Colonic mucosa (tissue), 4 donors: Measurements from ENCODE around the gene TPRX1. TPM values are rescaled to one million over a fixed set of nuclear protein-coding genes. Genes with fewer than 3 reads are reported as not detected.
"Not testable (repeated sequence)": the region's sequence is repeated elsewhere in the genome, so short reads cannot be mapped to it uniquely, and the experiment has no call there.

Source experiments
- DNase-seq: peaks from one replicate; pipeline ENCODE4 v3.0.0-alpha.2; 2020
- H3K27ac ChIP-seq: fragments of 200-600 bp; one replicate; pipeline ENCODE4 v1.8.0; 2021
- H3K27me3 ChIP-seq: fragments of 200-600 bp; one replicate; pipeline ENCODE4 v1.8.0; 2021
- H3K36me3 ChIP-seq: fragments of 200-600 bp; one replicate; pipeline ENCODE4 v1.8.0; 2021
- H3K4me1 ChIP-seq: fragments of 200-600 bp; one replicate; pipeline ENCODE4 v1.8.0; 2021; ENCODE audit warnings: mild to moderate bottlenecking
- H3K4me3 ChIP-seq: fragments of 200-600 bp; one replicate; pipeline ENCODE4 v1.8.0; 2021
- H3K9ac ChIP-seq, 2 donors: one replicate each; pipeline ENCODE4 v1.7.0; 2013; ENCODE audit warnings: control low read depth in 2 of 2, low read depth in 2 of 2, low read length in 2 of 2
- H3K9me3 ChIP-seq: fragments of 200-600 bp; one replicate; pipeline ENCODE4 v1.8.0; 2021
- CTCF ChIP-seq: fragments of 200-600 bp; IDR thresholded peaks from one replicate; pipeline ENCODE4 v1.8.0; 2022; ENCODE audit warnings: antibody characterized with exemption, mild to moderate bottlenecking
- intact Hi-C: fragments of 100-400 bp; cut with DNase I; formaldehyde crosslinking; loops from one replicate; pipeline ENCODE4 v1.14.1; 2022
- total RNA-seq, 2 donors: library from RNA; stranded (reverse); fragmentation: NEBNext Ultra II Directional in 1 of 2; extraction: Animal tissue kit (Norgen Biotek cat#: 25700) in 1 of 2; gene quantifications; one replicate each; pipeline ENCODE4 v1.2.1, GENCODE V29; 2021
- donor health status: healthy.
- donor health status: DM: no; HTN: no; CAD: no.
- donor health status: DM: no; HTN: no; CAD: no.

TPRX1 gene
- total RNA-seq, 2 donors from 2014 or later, result not detected

- H3K9me3 ChIP-seq, result no peaks in the 10 kb centered on the region
- no peak overlapping the region for H3K9ac ChIP-seq
- H3K36me3 ChIP-seq, result no peaks in the 10 kb centered on the region
- no peak overlapping the region for H3K27ac ChIP-seq
- no peaks in the 10 kb centered on the region for H3K27me3 ChIP-seq
- DNase-seq, result no peak
- no peaks in the 10 kb centered on the region for H3K4me1 ChIP-seq
- no peak overlapping the region for H3K4me3 ChIP-seq
- TF ChIP-seq CTCF, result no peak
- intact Hi-C loops, result no loop called here
Measured at GRCh38 chr19:47792616-47793015, 11.7 kb downstream of the TPRX1 start.

- Histone ChIP-seq H3K27me3 (no peaks in the 10 kb centered on the region), H3K27ac (no peak overlapping the region), H3K4me3 (no peak overlapping the region), H3K9me3 (no peaks in the 10 kb centered on the region), H3K9ac (no peak overlapping the region), H3K4me1 (no peaks in the 10 kb centered on the region), H3K36me3 (no peaks in the 10 kb centered on the region)
- intact Hi-C loops, result loop anchor here (2.0 kb wide), 1 partner anchor 24 kb away; no protein-coding TSS in a partner anchor
- peak; percentile 78 for TF ChIP-seq CTCF
- DNase-seq, result peak; percentile 87
Measured at GRCh38 chr19:47790398-47790814, 13.9 kb downstream of the TPRX1 start.

GRCh38 chr19:47789811-47790210 lies 14.5 kb downstream of the TPRX1 start:
- not testable (repeated sequence) for H3K4me1 ChIP-seq, DNase-seq, H3K9ac ChIP-seq, H3K4me3 ChIP-seq, H3K9me3 ChIP-seq, H3K36me3 ChIP-seq, H3K27ac ChIP-seq, H3K27me3 ChIP-seq
- intact Hi-C loops, result loop anchor here (2.0 kb wide), 1 partner anchor 23 kb away; no protein-coding TSS in a partner anchor

- H3K36me3 ChIP-seq, H3K9ac ChIP-seq, H3K27ac ChIP-seq, DNase-seq, H3K4me3 ChIP-seq, intact Hi-C loops, H3K27me3 ChIP-seq, H3K9me3 ChIP-seq, H3K4me1 ChIP-seq: not testable (repeated sequence)
Measured at GRCh38 chr19:47787307-47787706, 17.0 kb downstream of the TPRX1 start.

- H3K9me3 ChIP-seq, result no peaks in the 10 kb centered on the region
Measured at GRCh38 chr19:47786566-47786965, 17.8 kb downstream of the TPRX1 start.

GRCh38 chr19:47781590-47782262 lies 22.6 kb downstream of the TPRX1 start:
- Histone ChIP-seq H3K4me1 (no peaks in the 10 kb centered on the region), H3K9ac (no peak overlapping the region), H3K36me3 (no peaks in the 10 kb centered on the region), H3K27ac (no peak overlapping the region), H3K4me3 (no peak overlapping the region), H3K27me3 (no peaks in the 10 kb centered on the region), H3K9me3 (no peaks in the 10 kb centered on the region)
- no peak for TF ChIP-seq CTCF
- intact Hi-C loops, result loop anchor here (2.0 kb wide), 1 partner anchor 13 kb away; no protein-coding TSS in a partner anchor
- DNase-seq, result peak; percentile 41

More at GRCh38 chr19:47786566-47786965, 17.8 kb downstream of the TPRX1 start:
- no peak overlapping the region for H3K9ac ChIP-seq
- H3K27ac ChIP-seq, result no peak overlapping the region
- H3K36me3 ChIP-seq, result no peaks in the 10 kb centered on the region
- DNase-seq, result no peak
- no peaks in the 10 kb centered on the region for H3K27me3 ChIP-seq
- intact Hi-C loops, result no loop called here
- no peaks in the 10 kb centered on the region for H3K4me1 ChIP-seq
- TF ChIP-seq CTCF, result no peak
- no peak overlapping the region for H3K4me3 ChIP-seq
